Measurements from ENCODE around the gene HSD17B12. TPM values are rescaled to one million over a fixed set of nuclear protein-coding genes. Genes with fewer than 3 reads are reported as not detected.

Gene HSD17B12
- polyA plus RNA-seq, 1 experiment: 67.7 TPM

DNA sequence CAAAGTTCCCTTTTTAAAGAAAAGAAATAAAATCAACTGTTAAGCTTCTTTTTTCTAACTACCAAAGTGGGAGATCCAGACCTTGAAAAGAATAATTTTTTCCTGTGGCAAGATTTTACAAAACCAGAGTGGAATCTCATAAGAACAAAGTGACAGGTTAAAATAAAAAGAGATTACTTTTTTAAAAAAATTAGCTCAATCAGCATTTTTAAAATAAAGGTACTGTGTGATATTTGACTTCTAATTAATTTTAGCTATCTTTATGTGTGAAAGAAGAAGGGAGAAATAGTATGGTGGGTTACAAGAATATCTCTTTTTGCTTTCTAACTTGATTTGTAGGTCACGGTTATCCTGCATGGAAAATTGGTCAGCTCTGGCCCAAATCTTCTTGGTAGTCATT, 107.3 kb downstream of the HSD17B12 start:
- POLR2A ChIA-PET: no interaction called here

GRCh38 chr11:43788421-43788820, 107.9 kb downstream of the HSD17B12 start:
- no peak overlapping the region for H3K4me3 ChIP-seq (ENCODE audit: low read depth, low read length)
- no peak for TF ChIP-seq CTCF (IDR thresholded peaks at IDR 0.05; ENCODE audit: insufficient read depth, low read depth, low read length)
- DNase-seq (ENCODE audit: low read depth): no peak
- no peaks in the 10 kb centered on the region for H3K36me3 ChIP-seq (ENCODE audit: control insufficient read depth, insufficient read depth, low read length)
- POLR2A ChIA-PET: interaction anchor here (0.5 to 0.6 kb wide), 2 partner anchors 51 to 108 kb away, joined by 3 read pairs; partner anchors contain the start of gene HSD17B12
- CTCF ChIA-PET: interaction anchor here (0.7 to 1.3 kb wide), 4 partner anchors 14 to 773 kb away, joined by 3 to 4 read pairs (median 3); no protein-coding TSS in a partner anchor
- no peaks in the 10 kb centered on the region for H3K27me3 ChIP-seq (ENCODE audit: control insufficient read depth, insufficient read depth, low read length)

More for the DNA sequence above, 107.3 kb downstream of the HSD17B12 start:
- Histone ChIP-seq H3K36me3 (ENCODE audit: control insufficient read depth, insufficient read depth, low read length) (no peaks in the 10 kb centered on the region), H3K4me3 (ENCODE audit: low read depth, low read length) (no peak overlapping the region), H3K27me3 (ENCODE audit: control insufficient read depth, insufficient read depth, low read length) (no peaks in the 10 kb centered on the region)
- no peak for DNase-seq (ENCODE audit: low read depth)
- CTCF ChIA-PET: interaction anchor here (0.7 kb wide), 1 partner anchor 774 kb away, joined by 3 read pairs; no protein-coding TSS in a partner anchor
- no peak for TF ChIP-seq CTCF (IDR thresholded peaks at IDR 0.05; ENCODE audit: insufficient read depth, low read depth, low read length)

- H3K27me3 ChIP-seq (ENCODE audit: control insufficient read depth, insufficient read depth, low read length): no peaks in the 10 kb centered on the region
- no peaks in the 10 kb centered on the region for H3K36me3 ChIP-seq (ENCODE audit: control insufficient read depth, insufficient read depth, low read length)
- H3K4me3 ChIP-seq (ENCODE audit: low read depth, low read length): no peak overlapping the region
- TF ChIP-seq CTCF (IDR thresholded peaks at IDR 0.05; ENCODE audit: insufficient read depth, low read depth, low read length): no peak
- CTCF ChIA-PET: interaction anchor here (1.3 kb wide), 1 partner anchor 13 kb away, joined by 4 read pairs; no protein-coding TSS in a partner anchor
- POLR2A ChIA-PET: no interaction called here
- DNase-seq (ENCODE audit: low read depth): peak; percentile 34
These were observed 109.3 kb downstream of the HSD17B12 start for GRCh38 chr11:43789700-43790443.

- Histone ChIP-seq H3K36me3 (ENCODE audit: control insufficient read depth, insufficient read depth, low read length) (no peaks in the 10 kb centered on the region; the same call in 1 of the 2 replicates), H3K4me3 (ENCODE audit: low read depth, low read length) (no peak overlapping the region), H3K27me3 (ENCODE audit: control insufficient read depth, insufficient read depth, low read length) (no peaks in the 10 kb centered on the region)
- TF ChIP-seq CTCF (IDR thresholded peaks at IDR 0.05; ENCODE audit: insufficient read depth, low read depth, low read length): no peak
- peak; percentile 5 for DNase-seq (ENCODE audit: low read depth)
- ChIA-PET CTCF (no interaction called here), POLR2A (no interaction called here)
These were observed 109.9 kb downstream of the HSD17B12 start for GRCh38 chr11:43790444-43790794.

- no peak for DNase-seq (ENCODE audit: low read depth)
- ChIA-PET POLR2A (no interaction called here), CTCF (interaction anchor here (1.3 kb wide), 1 partner anchor 9 kb away, joined by 3 read pairs; no protein-coding TSS in a partner anchor)
- Histone ChIP-seq H3K4me3 (ENCODE audit: low read depth, low read length) (no peak overlapping the region), H3K27me3 (ENCODE audit: control insufficient read depth, insufficient read depth, low read length) (no peaks in the 10 kb centered on the region), H3K36me3 (ENCODE audit: control insufficient read depth, insufficient read depth, low read length) (no peaks in the 10 kb centered on the region; the same call in 1 of the 2 replicates)
- TF ChIP-seq CTCF (IDR thresholded peaks at IDR 0.05; ENCODE audit: insufficient read depth, low read depth, low read length): no peak
These were observed 116.8 kb downstream of the HSD17B12 start for GRCh38 chr11:43797337-43797736.

Measured in BJ (cell line).